IPS-20b (cell line): ENCODE data around the gene MGAT5.

Experiments
- H3K27ac ChIP-seq: one replicate; pipeline ENCODE4 v1.5.1; 2013; ENCODE audit warnings: low read length
- H3K27me3 ChIP-seq: 2 replicates; pipeline ENCODE4 v1.6.1; 2013; ENCODE audit warnings: mild to moderate bottlenecking, low read length, inconsistent platforms; ENCODE audit not compliant: insufficient read depth
- H3K36me3 ChIP-seq: 2 replicates; pipeline ENCODE4 v1.6.1; 2013; ENCODE audit warnings: low read depth, mild to moderate bottlenecking, inconsistent platforms, low read length, moderate library complexity; ENCODE audit not compliant: insufficient read depth
- H3K4me1 ChIP-seq: 2 replicates; pipeline ENCODE4 v1.6.1; 2013; ENCODE audit warnings: mild to moderate bottlenecking, control low read depth, inconsistent platforms, low read length, moderate library complexity; ENCODE audit not compliant: insufficient read depth
- H3K4me3 ChIP-seq: 2 replicates; pipeline ENCODE4 v1.5.1; 2013; ENCODE audit warnings: mild to moderate bottlenecking, low read length, inconsistent platforms
- H3K9ac ChIP-seq: 2 replicates; pipeline ENCODE4 v1.6.1; 2013; ENCODE audit warnings: low read depth, mild to moderate bottlenecking, inconsistent platforms, low read length, moderate library complexity
- H3K9me3 ChIP-seq: 2 replicates; pipeline ENCODE4 v1.6.1; 2013; ENCODE audit warnings: mild to moderate bottlenecking, low read depth, low read length, inconsistent platforms; ENCODE audit not compliant: insufficient read depth

The MGAT5 gene

DNA sequence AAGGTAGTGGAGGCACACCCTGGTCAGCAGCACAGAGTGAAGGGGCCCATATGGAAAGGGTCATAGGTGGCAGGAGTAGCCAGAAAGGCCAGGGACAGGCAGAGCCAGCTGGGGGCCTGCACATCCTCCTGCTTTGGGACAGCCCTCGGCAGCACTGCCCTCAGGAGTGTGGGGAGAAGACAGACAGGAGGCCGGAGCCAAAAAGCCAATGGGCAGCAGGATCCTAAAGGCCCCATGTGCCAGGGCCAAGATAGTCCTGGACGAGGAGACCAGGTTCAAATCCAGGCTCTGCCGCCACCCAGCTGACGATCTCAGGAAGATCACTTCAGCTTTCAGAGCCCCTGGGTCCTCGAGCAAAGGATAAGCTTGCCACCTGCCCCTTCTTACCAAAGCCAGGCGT lies 244.8 kb downstream of the MGAT5 start:
- no peaks in the 10 kb centered on the region for H3K36me3 ChIP-seq
- no peak overlapping the region for H3K4me3 ChIP-seq
- H3K4me1 ChIP-seq: no peaks in the 10 kb centered on the region
- H3K9ac ChIP-seq: no peak overlapping the region
- no peak overlapping the region for H3K27ac ChIP-seq
- no peaks in the 10 kb centered on the region for H3K9me3 ChIP-seq
- no peaks in the 10 kb centered on the region for H3K27me3 ChIP-seq

DNA sequence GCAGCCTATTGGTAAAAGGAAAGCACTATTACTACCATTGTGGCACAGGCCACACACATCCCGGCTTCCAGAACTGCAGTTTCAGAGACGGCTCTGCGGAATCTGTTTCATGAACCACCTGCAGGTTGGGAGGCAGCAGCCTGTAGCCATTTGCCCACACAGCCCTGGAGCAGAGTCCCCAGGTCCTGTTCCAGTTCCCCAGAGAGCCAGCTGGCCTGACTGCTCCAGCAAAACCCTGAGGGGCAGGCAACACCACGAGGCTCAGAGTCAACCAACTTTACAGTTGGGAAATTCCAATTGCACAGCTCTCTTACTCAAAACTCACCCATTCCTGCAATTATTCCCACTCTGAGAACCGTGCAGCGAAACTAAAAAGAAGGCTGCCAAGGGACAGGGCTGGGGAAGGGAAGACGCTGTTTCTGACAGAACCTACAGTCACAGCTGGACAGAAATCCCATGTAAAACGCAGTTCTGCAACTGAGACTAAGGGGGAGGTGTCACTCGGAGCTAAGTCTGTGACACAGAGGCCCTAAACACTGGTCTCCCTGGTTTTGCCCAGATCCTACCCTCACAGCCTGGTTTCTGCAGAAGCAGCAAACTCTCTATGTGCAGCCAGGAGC lies 245.5 kb downstream of the MGAT5 start:
- Histone ChIP-seq H3K9ac (no peak overlapping the region), H3K27ac (no peak overlapping the region)

DNA sequence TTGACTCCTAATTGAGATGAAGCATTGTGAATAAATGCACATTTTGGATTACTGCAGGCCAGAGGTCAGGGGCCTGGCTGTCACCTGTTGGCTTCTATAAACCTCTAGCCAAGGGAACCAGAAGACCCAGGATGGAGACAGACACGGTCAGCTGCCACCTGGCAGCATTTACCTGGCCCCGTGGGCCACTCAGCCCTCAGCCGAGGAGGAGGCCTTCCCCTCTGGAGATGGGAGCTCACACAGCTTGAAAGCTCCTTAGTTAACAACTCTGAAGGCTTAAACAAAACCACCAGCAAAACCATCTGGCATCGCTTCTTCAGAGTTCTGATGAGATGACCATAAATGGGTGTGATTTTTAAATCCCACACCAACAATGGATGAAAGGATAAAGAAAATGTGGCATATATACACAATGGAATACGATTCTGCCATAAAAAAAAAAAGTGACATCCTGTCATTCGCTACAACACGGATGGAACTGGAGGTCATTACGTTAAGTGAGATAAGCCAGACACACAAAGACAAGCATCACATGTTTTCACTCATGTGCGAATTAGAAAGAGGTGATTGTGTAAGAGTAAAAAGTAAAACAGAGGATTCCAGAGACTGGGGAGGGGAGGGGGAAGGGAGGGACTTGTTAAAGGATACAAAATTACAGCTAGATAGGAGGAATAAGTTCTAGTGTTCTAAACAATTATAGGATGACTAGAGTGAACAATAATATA lies 246.5 kb downstream of the MGAT5 start:
- Histone ChIP-seq H3K27ac (no peak overlapping the region), H3K4me3 (no peak overlapping the region), H3K9ac (no peak overlapping the region), H3K27me3 (no peaks in the 10 kb centered on the region), H3K9me3 (no peaks in the 10 kb centered on the region), H3K4me1 (no peaks in the 10 kb centered on the region), H3K36me3 (no peaks in the 10 kb centered on the region)

More for the DNA sequence above, 245.5 kb downstream of the MGAT5 start:
- H3K4me3 ChIP-seq: no peak overlapping the region
- H3K36me3 ChIP-seq: no peaks in the 10 kb centered on the region
- H3K4me1 ChIP-seq: no peaks in the 10 kb centered on the region
- H3K9me3 ChIP-seq: no peaks in the 10 kb centered on the region
- no peaks in the 10 kb centered on the region for H3K27me3 ChIP-seq

DNA sequence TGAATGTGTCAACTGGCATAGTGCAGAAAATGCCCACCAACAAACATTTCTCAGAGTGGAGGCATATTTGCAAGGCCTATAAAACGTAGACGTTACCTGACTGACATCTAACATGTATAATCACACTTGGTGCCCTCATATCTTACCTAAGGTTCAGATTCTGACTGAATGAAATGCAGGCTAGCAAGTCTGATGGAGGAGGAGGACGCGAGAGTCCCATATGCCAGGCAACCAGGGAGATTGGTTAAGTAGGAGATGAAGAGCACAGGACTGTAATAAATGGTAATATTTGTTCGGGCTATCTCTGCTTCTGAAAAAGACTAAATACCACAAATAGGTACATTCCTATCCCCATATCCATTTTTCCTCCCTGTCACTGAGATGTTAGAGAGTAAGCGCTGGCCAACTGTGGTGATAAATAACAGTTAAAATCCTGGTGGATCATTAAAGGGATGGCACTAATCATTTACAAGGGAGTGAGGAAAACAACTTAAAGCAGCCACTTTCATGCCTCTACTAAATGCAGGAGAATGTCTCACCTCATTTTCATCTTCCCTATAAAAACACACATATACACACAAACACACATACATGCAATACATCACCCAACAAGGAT lies 247.7 kb downstream of the MGAT5 start:
- H3K9me3 ChIP-seq: no peaks in the 10 kb centered on the region
- no peaks in the 10 kb centered on the region for H3K4me1 ChIP-seq
- no peak overlapping the region for H3K27ac ChIP-seq
- no peaks in the 10 kb centered on the region for H3K27me3 ChIP-seq
- H3K9ac ChIP-seq: no peak overlapping the region
- H3K36me3 ChIP-seq: no peaks in the 10 kb centered on the region
- no peak overlapping the region for H3K4me3 ChIP-seq

DNA sequence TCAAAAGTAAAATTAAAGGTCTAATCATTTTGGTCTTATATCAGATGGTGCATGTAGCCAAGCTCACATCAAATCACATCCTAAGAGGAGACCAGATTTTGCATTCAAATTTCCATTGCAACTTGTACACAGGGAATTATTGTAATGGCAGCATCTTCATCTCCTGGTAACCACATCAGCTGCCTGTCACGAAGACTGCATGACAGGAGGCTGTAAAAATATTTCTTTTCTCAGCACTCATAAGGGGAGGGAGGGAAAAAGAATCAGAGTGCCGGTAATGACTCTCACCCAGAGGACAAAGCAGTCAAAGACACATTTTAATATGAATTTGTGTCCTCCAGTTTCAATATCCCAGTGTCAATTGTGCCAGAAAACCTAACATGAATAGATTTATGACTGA lies 248.2 kb downstream of the MGAT5 start:
- no peaks in the 10 kb centered on the region for H3K36me3 ChIP-seq
- H3K4me3 ChIP-seq: no peak overlapping the region
- no peaks in the 10 kb centered on the region for H3K27me3 ChIP-seq
- H3K4me1 ChIP-seq: no peaks in the 10 kb centered on the region
- H3K27ac ChIP-seq: no peak overlapping the region
- no peaks in the 10 kb centered on the region for H3K9me3 ChIP-seq
- H3K9ac ChIP-seq: no peak overlapping the region
